Fibroblast of mammary gland (primary cell): ENCODE data around the gene SLFN12.

Experiments
- DNase-seq: peaks from one replicate; pipeline ENCODE4 v3.0.0-alpha.2; 2010; ENCODE audit warnings: low read depth
- H3K4me3 ChIP-seq: 2 replicates; pipeline ENCODE4 v1.5.1; 2011; ENCODE audit warnings: low read depth, mild to moderate bottlenecking, low read length, moderate library complexity; ENCODE audit not compliant: control insufficient read depth
- TF ChIP-seq, protein P1 (sequence below): conservative IDR thresholded peaks from 2 replicates; pipeline ENCODE4 v1.5.1; 2011; ENCODE audit warnings: low read depth, low read length, inconsistent platforms; ENCODE audit not compliant: control insufficient read depth, insufficient read depth

SLFN12 gene

DNA sequence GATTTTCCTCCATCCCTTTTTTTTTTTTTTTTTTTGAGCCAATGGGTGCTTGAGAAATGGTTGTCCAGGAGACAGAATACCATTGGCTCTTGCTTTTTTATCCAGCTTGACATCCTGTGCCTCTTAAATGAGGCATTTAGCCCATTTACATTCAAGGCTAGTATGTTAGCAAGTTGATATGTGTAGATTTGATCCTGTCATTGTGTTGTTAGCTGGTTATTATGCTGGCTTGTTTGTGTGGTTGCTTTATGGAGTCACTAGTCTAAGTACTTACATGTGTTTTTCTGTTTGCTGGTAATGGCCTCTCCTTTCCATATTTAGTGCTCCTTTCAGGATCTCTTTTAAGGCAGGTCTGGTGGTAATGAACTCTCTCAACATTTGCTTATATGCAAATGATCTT, 44.8 kb downstream of the SLFN12 start:
- no peak for DNase-seq
- TF ChIP-seq, protein P1, sequence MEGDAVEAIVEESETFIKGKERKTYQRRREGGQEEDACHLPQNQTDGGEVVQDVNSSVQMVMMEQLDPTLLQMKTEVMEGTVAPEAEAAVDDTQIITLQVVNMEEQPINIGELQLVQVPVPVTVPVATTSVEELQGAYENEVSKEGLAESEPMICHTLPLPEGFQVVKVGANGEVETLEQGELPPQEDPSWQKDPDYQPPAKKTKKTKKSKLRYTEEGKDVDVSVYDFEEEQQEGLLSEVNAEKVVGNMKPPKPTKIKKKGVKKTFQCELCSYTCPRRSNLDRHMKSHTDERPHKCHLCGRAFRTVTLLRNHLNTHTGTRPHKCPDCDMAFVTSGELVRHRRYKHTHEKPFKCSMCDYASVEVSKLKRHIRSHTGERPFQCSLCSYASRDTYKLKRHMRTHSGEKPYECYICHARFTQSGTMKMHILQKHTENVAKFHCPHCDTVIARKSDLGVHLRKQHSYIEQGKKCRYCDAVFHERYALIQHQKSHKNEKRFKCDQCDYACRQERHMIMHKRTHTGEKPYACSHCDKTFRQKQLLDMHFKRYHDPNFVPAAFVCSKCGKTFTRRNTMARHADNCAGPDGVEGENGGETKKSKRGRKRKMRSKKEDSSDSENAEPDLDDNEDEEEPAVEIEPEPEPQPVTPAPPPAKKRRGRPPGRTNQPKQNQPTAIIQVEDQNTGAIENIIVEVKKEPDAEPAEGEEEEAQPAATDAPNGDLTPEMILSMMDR = no peak
- H3K4me3 ChIP-seq = no peak overlapping the region

DNA sequence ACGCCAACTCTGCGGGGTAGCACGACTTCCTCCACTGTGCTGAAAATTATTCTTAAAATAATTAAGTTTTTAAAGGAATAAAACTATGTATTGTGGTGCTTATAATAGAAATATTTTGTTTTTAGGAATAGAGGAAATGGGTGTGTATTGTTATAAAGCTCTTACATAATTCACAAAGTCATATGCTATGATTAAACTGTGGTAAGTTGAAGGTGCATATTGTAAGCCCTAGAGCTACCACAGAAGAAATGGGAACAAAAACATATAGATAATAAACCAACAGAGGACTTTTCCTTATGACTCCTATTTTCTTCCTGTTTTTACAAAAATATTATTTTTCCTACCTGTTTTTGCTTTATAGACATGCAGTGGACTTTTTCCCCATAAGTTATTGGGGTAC, 54.6 kb downstream of the SLFN12 start:
- TF ChIP-seq, protein P1 = no peak
- no peak overlapping the region for H3K4me3 ChIP-seq
- DNase-seq = no peak

DNA sequence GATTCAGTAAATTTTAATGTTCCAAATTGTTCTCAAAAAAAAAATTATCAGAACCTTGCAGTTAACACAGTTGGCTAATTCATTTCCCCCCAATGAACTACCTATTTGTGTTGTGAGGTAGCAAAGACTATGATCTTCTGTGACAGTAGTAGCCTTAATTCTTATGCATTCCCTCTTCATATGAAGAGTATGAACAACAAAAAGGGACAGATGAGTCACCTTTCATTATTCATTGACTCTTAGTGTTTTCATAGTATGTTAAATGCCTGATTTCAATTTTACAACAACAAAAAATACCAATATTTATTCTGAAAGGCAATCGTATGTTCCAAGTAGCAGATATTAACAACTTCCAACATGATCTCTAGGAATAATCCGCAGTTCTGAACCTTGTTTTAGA, 55.2 kb downstream of the SLFN12 start:
- H3K4me3 ChIP-seq = no peak overlapping the region
- peak; percentile 27 for DNase-seq
- TF ChIP-seq, protein P1 = no peak

DNA sequence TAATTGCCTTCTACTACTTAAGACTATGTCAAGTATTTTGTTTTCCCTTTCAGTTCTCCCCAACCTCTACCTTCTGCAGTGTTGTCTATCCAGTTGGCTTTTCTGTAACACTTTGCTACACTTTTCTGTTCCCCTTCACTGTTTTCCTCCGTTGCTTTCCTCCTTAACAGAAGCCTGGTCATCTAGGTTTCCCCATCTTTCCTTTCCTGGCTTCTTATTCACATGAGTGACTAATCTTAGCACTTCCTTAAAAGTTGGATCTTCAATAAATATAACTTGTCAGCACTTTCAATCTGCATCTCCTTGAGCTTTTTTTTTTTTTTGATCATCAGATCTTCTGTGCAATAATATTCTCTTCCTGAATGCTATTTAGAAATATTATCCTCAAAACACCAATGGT, 56.1 kb downstream of the SLFN12 start:
- peak; percentile 82 for DNase-seq
- TF ChIP-seq, protein P1 = no peak
- no peak overlapping the region for H3K4me3 ChIP-seq

DNA sequence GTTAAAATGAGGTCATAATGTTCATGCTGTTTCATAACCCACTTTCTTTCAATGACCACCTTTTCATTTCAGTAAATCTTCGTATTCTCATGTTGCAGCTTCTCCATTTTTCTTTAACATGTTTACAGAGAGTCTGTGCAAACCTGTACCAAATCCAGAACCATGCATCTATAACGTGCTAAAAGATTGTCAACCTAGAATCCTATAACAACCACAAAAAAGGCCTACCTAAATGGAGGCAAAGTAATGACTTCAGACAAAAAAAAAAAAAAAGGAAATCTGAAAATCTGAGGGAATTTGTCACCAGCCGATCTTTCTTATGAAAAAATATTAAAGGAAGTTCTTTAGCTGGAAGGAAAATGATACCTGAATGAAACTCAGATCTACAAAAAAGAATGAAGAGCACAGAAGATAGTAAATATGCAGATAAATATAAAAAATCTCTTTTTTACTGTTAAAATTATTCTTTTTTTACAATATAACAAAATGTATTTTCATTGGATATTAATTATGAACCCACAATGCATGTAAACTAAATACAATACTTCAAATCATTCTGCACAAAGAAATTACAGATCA, 57.4 kb downstream of the SLFN12 start:
- peak overlapping the region; percentile 82 for H3K4me3 ChIP-seq
- TF ChIP-seq, protein P1 = no peak
- no peak for DNase-seq

DNA sequence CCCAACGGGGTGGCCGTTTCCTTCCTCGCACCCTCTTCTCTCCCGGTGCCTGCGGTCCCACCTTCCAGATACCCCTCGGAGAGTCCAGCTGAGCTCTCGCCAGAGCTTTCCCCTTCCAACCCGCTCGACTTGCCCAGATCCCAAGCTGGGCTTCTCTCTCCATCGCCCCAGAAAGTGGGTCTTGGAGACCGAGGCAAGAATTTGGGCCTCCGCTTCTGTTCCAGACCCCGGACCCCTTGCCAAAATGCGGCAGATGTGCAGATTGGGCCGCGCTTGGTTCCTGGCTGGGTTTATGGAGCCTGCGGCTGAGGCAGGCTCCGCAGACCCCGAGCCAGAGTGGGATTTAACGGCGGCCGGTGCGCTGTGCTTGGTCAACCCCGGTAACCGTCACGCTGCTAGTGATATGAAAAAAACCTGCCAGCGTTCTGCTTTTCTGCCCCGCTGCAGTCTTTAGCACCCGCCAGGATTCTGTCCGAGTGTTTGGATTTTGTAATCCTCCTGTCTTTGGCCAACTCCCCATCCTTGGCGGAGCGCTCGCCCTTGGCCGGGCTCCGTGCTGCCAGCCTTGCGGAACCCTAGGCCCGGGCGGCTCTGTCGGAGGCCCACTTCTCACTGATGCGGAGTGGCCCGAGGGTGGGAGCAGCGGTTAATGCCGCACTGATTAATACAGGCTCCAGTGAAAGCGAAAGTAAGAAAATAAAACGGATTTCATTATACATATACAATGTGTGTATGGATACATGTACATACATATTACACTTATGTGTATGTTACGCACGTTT, 58.1 kb downstream of the SLFN12 start:
- DNase-seq = peak; percentile 68
- H3K4me3 ChIP-seq = peak overlapping the region; percentile 82
- TF ChIP-seq, protein P1 = no peak

DNA sequence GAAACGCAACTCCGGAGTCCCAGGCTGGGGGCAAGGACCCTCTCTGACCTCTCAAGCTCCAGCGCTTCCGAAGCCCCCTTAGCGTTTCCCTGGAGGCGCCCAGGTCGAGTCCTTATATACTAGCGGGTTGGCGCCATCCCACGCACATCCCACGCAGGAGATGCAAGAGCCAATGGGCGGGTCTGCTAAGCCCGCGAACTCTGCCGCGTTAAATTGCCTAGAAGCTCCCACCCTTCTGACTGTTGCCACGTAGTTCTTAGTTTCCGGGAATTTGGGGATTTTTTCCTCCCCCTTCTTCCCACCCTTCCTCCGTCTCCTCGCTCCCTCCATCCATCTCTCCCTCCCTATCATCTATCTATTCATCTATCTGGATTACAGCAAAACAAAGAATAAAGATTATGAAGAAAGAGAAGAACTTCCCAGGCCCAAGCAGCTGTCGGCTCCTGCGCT, 58.7 kb downstream of the SLFN12 start, which contains the start of gene SLFN11:
Gene SLFN11 (minus strand): TSS at position 88 of the 450 bp plus-strand sequence. CDS start 9,814 bp downstream, outside the sequence.
- H3K4me3 ChIP-seq = peak within 1 kb of the TSS; percentile 82
- peak; percentile 97 for DNase-seq
- TF ChIP-seq, protein P1 = no peak
